Upper lobe of left lung (tissue), 4 donors: ENCODE measurements around the gene MYLK4.

Source experiments
- EP300 ChIP-seq, 4 donors: sonication (generic); formaldehyde crosslinking; IDR thresholded peaks; one replicate each; pipeline ENCODE4 v1.5.1; 2017; ENCODE audit warnings: antibody characterized with exemption in 4 of 4, control low read depth in 2 of 4
- TF ChIP-seq, protein P1 (sequence below), 6 experiments: fragments of 450-650 bp in 4 of 6; fragments of 200-600 bp in 2 of 6; sonication (generic) in 2 of 6; IDR thresholded peaks; one replicate each; pipeline ENCODE4 v1.5.1; 2016 to 2019; ENCODE audit warnings: antibody characterized with exemption in 6 of 6

DNA sequence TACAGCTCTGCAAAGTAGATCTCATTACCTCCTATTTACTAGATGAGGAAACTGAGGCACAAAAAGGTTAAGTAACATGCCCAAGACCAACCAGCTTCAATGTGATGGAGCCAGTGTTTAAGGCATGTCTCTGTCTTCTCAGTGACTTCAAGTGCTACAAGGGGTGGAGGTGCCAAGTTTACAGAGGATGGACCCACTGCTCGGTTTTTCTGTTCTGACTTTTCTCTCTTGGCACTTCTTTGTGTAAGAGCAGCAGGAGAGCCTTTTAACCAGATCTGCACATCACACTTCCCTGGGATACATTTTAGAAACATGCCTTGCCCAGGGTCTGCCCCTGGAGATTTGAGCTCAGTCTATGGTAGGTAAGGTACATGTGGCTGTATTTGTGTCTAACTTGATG, 24.3 kb upstream of the MYLK4 start:
- TF ChIP-seq, protein P1, sequence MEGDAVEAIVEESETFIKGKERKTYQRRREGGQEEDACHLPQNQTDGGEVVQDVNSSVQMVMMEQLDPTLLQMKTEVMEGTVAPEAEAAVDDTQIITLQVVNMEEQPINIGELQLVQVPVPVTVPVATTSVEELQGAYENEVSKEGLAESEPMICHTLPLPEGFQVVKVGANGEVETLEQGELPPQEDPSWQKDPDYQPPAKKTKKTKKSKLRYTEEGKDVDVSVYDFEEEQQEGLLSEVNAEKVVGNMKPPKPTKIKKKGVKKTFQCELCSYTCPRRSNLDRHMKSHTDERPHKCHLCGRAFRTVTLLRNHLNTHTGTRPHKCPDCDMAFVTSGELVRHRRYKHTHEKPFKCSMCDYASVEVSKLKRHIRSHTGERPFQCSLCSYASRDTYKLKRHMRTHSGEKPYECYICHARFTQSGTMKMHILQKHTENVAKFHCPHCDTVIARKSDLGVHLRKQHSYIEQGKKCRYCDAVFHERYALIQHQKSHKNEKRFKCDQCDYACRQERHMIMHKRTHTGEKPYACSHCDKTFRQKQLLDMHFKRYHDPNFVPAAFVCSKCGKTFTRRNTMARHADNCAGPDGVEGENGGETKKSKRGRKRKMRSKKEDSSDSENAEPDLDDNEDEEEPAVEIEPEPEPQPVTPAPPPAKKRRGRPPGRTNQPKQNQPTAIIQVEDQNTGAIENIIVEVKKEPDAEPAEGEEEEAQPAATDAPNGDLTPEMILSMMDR (IDR thresholded peaks at IDR 0.05): no peak
- no peak for TF ChIP-seq EP300 (IDR thresholded peaks at IDR 0.05)
